ENCODE results near the gene ADGRG1. TPM values are rescaled to one million over a fixed set of nuclear protein-coding genes. Genes with fewer than 3 reads are reported as not detected.

ADGRG1 gene
- polyA plus RNA-seq, 1 experiment = 2.1 TPM

- H3K27me3 ChIP-seq (ENCODE audit: control insufficient read depth, insufficient read depth, low read length) = peaks cover 18% of the 10 kb centered on the region
- H3K27ac ChIP-seq (ENCODE audit: low read depth, low read length) = no peak overlapping the region
- no peak for TF ChIP-seq CTCF (IDR thresholded peaks at IDR 0.05; ENCODE audit: low read depth, low read length)
- POLR2A ChIA-PET = no interaction called here
- no peak for DNase-seq (ENCODE audit: low read depth, low spot score)
- CTCF ChIA-PET = no interaction called here
- H3K4me3 ChIP-seq (ENCODE audit: low read depth, low read length) = no peak overlapping the region
- H3K9me3 ChIP-seq (ENCODE audit: control insufficient read depth, insufficient read depth, low read length) = no peaks in the 10 kb centered on the region; the same call in 1 of the 2 replicates
These were observed 69.6 kb downstream of the ADGRG1 start for GRCh38 chr16:57697896-57698537.

- CTCF ChIA-PET = interaction anchor here (1.2 kb wide), 1 partner anchor 49 kb away, joined by 3 read pairs; no protein-coding TSS in a partner anchor
- no peaks in the 10 kb centered on the region; the same call in 1 of the 2 replicates for H3K9me3 ChIP-seq (ENCODE audit: control insufficient read depth, insufficient read depth, low read length)
- POLR2A ChIA-PET = no interaction called here
- DNase-seq (ENCODE audit: low read depth, low spot score) = no peak
- peaks cover 24% of the 10 kb centered on the region for H3K27me3 ChIP-seq (ENCODE audit: control insufficient read depth, insufficient read depth, low read length)
- no peak overlapping the region for H3K27ac ChIP-seq (ENCODE audit: low read depth, low read length)
- no peak overlapping the region for H3K4me3 ChIP-seq (ENCODE audit: low read depth, low read length)
- TF ChIP-seq CTCF (IDR thresholded peaks at IDR 0.05; ENCODE audit: low read depth, low read length) = no peak
These were observed 70.5 kb downstream of the ADGRG1 start for GRCh38 chr16:57698812-57699405.

- POLR2A ChIA-PET = no interaction called here
- CTCF ChIA-PET = interaction anchor here (1.2 kb wide), 1 partner anchor 50 kb away, joined by 3 read pairs; no protein-coding TSS in a partner anchor
- H3K27me3 ChIP-seq (ENCODE audit: control insufficient read depth, insufficient read depth, low read length) = peaks cover 30% of the 10 kb centered on the region
- no peak for DNase-seq (ENCODE audit: low read depth, low spot score)
- H3K4me3 ChIP-seq (ENCODE audit: low read depth, low read length) = no peak overlapping the region
- H3K27ac ChIP-seq (ENCODE audit: low read depth, low read length) = no peak overlapping the region
- H3K9me3 ChIP-seq (ENCODE audit: control insufficient read depth, insufficient read depth, low read length) = no peaks in the 10 kb centered on the region; the same call in 1 of the 2 replicates
- no peak for TF ChIP-seq CTCF (IDR thresholded peaks at IDR 0.05; ENCODE audit: low read depth, low read length)
These were observed 71.1 kb downstream of the ADGRG1 start for GRCh38 chr16:57699481-57699880.

GRCh38 chr16:57699899-57700298 is 71.5 kb downstream of the ADGRG1 start:
- no peaks in the 10 kb centered on the region; the same call in 1 of the 2 replicates for H3K9me3 ChIP-seq (ENCODE audit: control insufficient read depth, insufficient read depth, low read length)
- POLR2A ChIA-PET = no interaction called here
- H3K4me3 ChIP-seq (ENCODE audit: low read depth, low read length) = no peak overlapping the region
- DNase-seq (ENCODE audit: low read depth, low spot score) = no peak
- TF ChIP-seq CTCF (IDR thresholded peaks at IDR 0.05; ENCODE audit: low read depth, low read length) = no peak
- peaks cover 30% of the 10 kb centered on the region for H3K27me3 ChIP-seq (ENCODE audit: control insufficient read depth, insufficient read depth, low read length)
- H3K27ac ChIP-seq (ENCODE audit: low read depth, low read length) = no peak overlapping the region
- CTCF ChIA-PET = interaction anchor here (1.2 kb wide), 1 partner anchor 50 kb away, joined by 3 read pairs; no protein-coding TSS in a partner anchor

All from AG04450 (cell line).